Measurements from ENCODE around the gene MRPL11. TPM values are rescaled to one million over a fixed set of nuclear protein-coding genes. Genes with fewer than 3 reads are reported as not detected.

Gene MRPL11
- total and polyA plus RNA-seq, 2 of the 13 experiments (the other 11 are each of a cell fraction or from before 2014, with no cell fraction given), result 72.9 to 176 TPM

GRCh38 chr11:66432597-66432996 is 6.1 kb downstream of the MRPL11 start:
- Histone ChIP-seq H3K9ac (ENCODE audit: insufficient read depth, low read depth, low read length) (no peak overlapping the region), H3K4me2 (ENCODE audit: low read depth, low read length) (no peak overlapping the region), H3K79me2 (ENCODE audit: insufficient read depth, low read length) (peaks cover 3% of the 10 kb centered on the region), H3K9me3 (ENCODE audit: low read length) (no peaks in the 10 kb centered on the region), H3K36me3 (replicated peaks in 1 of 2; ENCODE audit: control insufficient read depth in 1 of 2, insufficient read depth in 2 of 2, low read length in 2 of 2) (peaks cover 7 to 21% of the 10 kb centered on the region in 2 experiments; a peak in 4 of 5 replicates), H4K20me1 (ENCODE audit: insufficient read depth, low read length) (no peaks in the 10 kb centered on the region), H3K27ac (ENCODE audit: extremely low read length, insufficient read depth, low read length) (no peak overlapping the region), H2AFZ (ENCODE audit: low read length) (no peak overlapping the region), H3K4me1 (ENCODE audit: insufficient read depth, low read length) (peaks cover 9% of the 10 kb centered on the region; the same call in 1 of the 2 replicates), H3K4me3 (replicated peaks in 1 of 3; ENCODE audit: insufficient read depth in 1 of 3, low read depth in 2 of 3, low read length in 3 of 3) (no peak overlapping the region), H3K27me3 (ENCODE audit: control insufficient read depth in 1 of 2, insufficient read depth in 2 of 2, low read length in 2 of 2) (no peaks in the 10 kb centered on the region)
- no peak for TF ChIP-seq ARID4A (CRISPR knock-in tag; IDR thresholded peaks at IDR 0.05; ENCODE audit: borderline replicate concordance)
- no peak for TF ChIP-seq SP4 (CRISPR knock-in tag; IDR thresholded peaks at IDR 0.05)
- TF ChIP-seq MBNL3 (CRISPR knock-in tag; conservative IDR thresholded peaks at IDR 0.05), result no peak
- TF ChIP-seq ZNF407 (CRISPR knock-in tag; IDR thresholded peaks at IDR 0.05; ENCODE audit: not compliant biosample characterization), result no peak
- no peak for TF ChIP-seq ZNF354B (CRISPR knock-in tag; IDR thresholded peaks at IDR 0.05)
- no peak for TF ChIP-seq AHR (CRISPR knock-in tag; IDR thresholded peaks at IDR 0.05)
- no peak for TF ChIP-seq ZEB1 (IDR thresholded peaks at IDR 0.05; ENCODE audit: insufficient replicate concordance, low read depth)
- no peak for TF ChIP-seq E2F1 (CRISPR knock-in tag; IDR thresholded peaks at IDR 0.05)
- no TSS peak for BruUV-seq (replicated peaks)
- ATAC-seq (no peak), DNase-seq (ENCODE audit: low spot score) (no peak), FAIRE-seq (no peak)
- WGBS (ENCODE audit: low lambda C conversion rate), result 97% methylated on average over 7 of the region's 7 CpGs
- POLR2A ChIA-PET, result no interaction called here
- intact Hi-C loops (cut with micrococcal nuclease; ENCODE audit: unreplicated experiment), result no loop called here
- CTCF ChIA-PET (ENCODE audit: low intra/inter-chr PET ratio, low total read pairs), result interaction anchor here (0.6 to 1.4 kb wide), 2 partner anchors 10 to 24 kb away, joined by 3 to 5 read pairs; no protein-coding TSS in a partner anchor
- in situ Hi-C loops (cut with HindIII; ENCODE audit: extremely low pct_ligation_motif_present, low pct_unique_long_range_greater_than_20kb), result no loop called here

Measured in HepG2 (cell line).